Measurements from ENCODE around the gene RMND1. TPM values are rescaled to one million over a fixed set of nuclear protein-coding genes. Genes with fewer than 3 reads are reported as not detected.

The RMND1 gene
- 33.9 TPM for polyA plus RNA-seq (2013, experiment 1 of 4)
- polyA plus RNA-seq (2013, experiment 2 of 4): 34.9 TPM
- polyA plus RNA-seq (2013, experiment 3 of 4): 32.1 TPM
- 35.4 TPM for polyA plus RNA-seq (2013, experiment 4 of 4)

- WGBS, 2 experiments: 0% methylated on average over 74 of the region's 74 CpGs
Measured at GRCh38 chr6:151451950-151452749, at the start of gene RMND1. Gene RMND1 (minus strand): TSS chr6:151452126. CDS start chr6:151445811, 6,315 bp downstream.

GRCh38 chr6:151499551-151499950 lies 47.6 kb upstream of the RMND1 start:
- Histone ChIP-seq H3K27me3 (ENCODE audit: control insufficient read depth, insufficient read depth, low read length, poor library complexity, severe bottlenecking) (peaks cover 22% of the 10 kb centered on the region), H3K4me1 (ENCODE audit: control insufficient read depth, insufficient read depth, low read length) (no peaks in the 10 kb centered on the region), H3K27ac (ENCODE audit: insufficient read depth, low read depth, low read length, poor library complexity, severe bottlenecking) (no peak overlapping the region), H3K36me3 (ENCODE audit: control insufficient read depth, insufficient read depth, low read length) (no peaks in the 10 kb centered on the region), H3K9me3 (ENCODE audit: control insufficient read depth, low read length) (no peaks in the 10 kb centered on the region), H3K4me3 (ENCODE audit: insufficient read depth, low read depth, low read length) (no peak overlapping the region)
- 92 to 94% methylated on average over 5 of the region's 5 CpGs for WGBS, 2 experiments

More at GRCh38 chr6:151451950-151452749, at the start of gene RMND1:
- Histone ChIP-seq H3K27ac (ENCODE audit: insufficient read depth, low read depth, low read length, poor library complexity, severe bottlenecking) (peak within 1 kb of the TSS; percentile 90), H3K4me1 (ENCODE audit: control insufficient read depth, insufficient read depth, low read length) (peaks cover 14% of the 10 kb centered on the region), H3K36me3 (ENCODE audit: control insufficient read depth, insufficient read depth, low read length) (no peaks in the 10 kb centered on the region), H3K4me3 (ENCODE audit: insufficient read depth, low read depth, low read length) (peak within 1 kb of the TSS; percentile 96), H3K9me3 (ENCODE audit: control insufficient read depth, low read length) (no peaks in the 10 kb centered on the region), H3K27me3 (ENCODE audit: control insufficient read depth, insufficient read depth, low read length, poor library complexity, severe bottlenecking) (no peaks in the 10 kb centered on the region)

DNA sequence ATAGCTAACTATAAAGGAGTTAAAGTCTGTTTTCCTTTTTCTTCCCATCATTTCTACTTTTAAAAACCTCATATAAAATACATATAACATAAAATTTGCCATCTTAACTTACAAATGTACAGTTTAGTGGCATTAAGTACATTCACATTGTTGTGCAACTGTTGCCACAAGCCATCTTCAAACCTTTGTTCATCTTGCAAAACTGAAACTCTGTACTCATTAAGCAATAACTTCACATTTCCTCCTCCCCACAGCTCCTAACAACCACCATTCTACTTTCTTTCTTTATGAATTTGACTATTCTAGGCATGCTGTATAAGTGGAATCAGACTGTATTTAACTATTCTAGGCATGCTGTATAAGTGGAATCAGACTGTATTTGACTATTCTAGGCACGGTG lies 46.4 kb upstream of the RMND1 start:
- 93 to 100% methylated on average over 1 of the region's 1 CpG for WGBS, 2 experiments
- Histone ChIP-seq H3K27me3 (ENCODE audit: control insufficient read depth, insufficient read depth, low read length, poor library complexity, severe bottlenecking) (peaks cover 34% of the 10 kb centered on the region), H3K27ac (ENCODE audit: insufficient read depth, low read depth, low read length, poor library complexity, severe bottlenecking) (no peak overlapping the region), H3K9me3 (ENCODE audit: control insufficient read depth, low read length) (no peaks in the 10 kb centered on the region), H3K4me3 (ENCODE audit: insufficient read depth, low read depth, low read length) (no peak overlapping the region), H3K4me1 (ENCODE audit: control insufficient read depth, insufficient read depth, low read length) (no peaks in the 10 kb centered on the region), H3K36me3 (ENCODE audit: control insufficient read depth, insufficient read depth, low read length) (no peaks in the 10 kb centered on the region)

GRCh38 chr6:151497905-151498304 lies 46.0 kb upstream of the RMND1 start:
- no peaks in the 10 kb centered on the region for H3K9me3 ChIP-seq (ENCODE audit: control insufficient read depth, low read length)
- no peaks in the 10 kb centered on the region for H3K36me3 ChIP-seq (ENCODE audit: control insufficient read depth, insufficient read depth, low read length)
- peaks cover 38% of the 10 kb centered on the region for H3K27me3 ChIP-seq (ENCODE audit: control insufficient read depth, insufficient read depth, low read length, poor library complexity, severe bottlenecking)
- no peak overlapping the region for H3K27ac ChIP-seq (ENCODE audit: insufficient read depth, low read depth, low read length, poor library complexity, severe bottlenecking)
- H3K4me3 ChIP-seq (ENCODE audit: insufficient read depth, low read depth, low read length): no peak overlapping the region
- H3K4me1 ChIP-seq (ENCODE audit: control insufficient read depth, insufficient read depth, low read length): no peaks in the 10 kb centered on the region

GRCh38 chr6:151495380-151495779 lies 43.5 kb upstream of the RMND1 start:
- WGBS, 2 experiments: 87 to 90% methylated on average over 9 of the region's 9 CpGs

GRCh38 chr6:151494936-151495320 lies 43.0 kb upstream of the RMND1 start:
- peaks cover 50% of the 10 kb centered on the region for H3K27me3 ChIP-seq (ENCODE audit: control insufficient read depth, insufficient read depth, low read length, poor library complexity, severe bottlenecking)
- WGBS, 2 experiments: 66% methylated on average over 4 of the region's 4 CpGs

More at GRCh38 chr6:151495380-151495779, 43.5 kb upstream of the RMND1 start:
- H3K9me3 ChIP-seq (ENCODE audit: control insufficient read depth, low read length): no peaks in the 10 kb centered on the region
- H3K27me3 ChIP-seq (ENCODE audit: control insufficient read depth, insufficient read depth, low read length, poor library complexity, severe bottlenecking): peaks cover 50% of the 10 kb centered on the region
- H3K4me1 ChIP-seq (ENCODE audit: control insufficient read depth, insufficient read depth, low read length): no peaks in the 10 kb centered on the region
- H3K4me3 ChIP-seq (ENCODE audit: insufficient read depth, low read depth, low read length): no peak overlapping the region
- no peaks in the 10 kb centered on the region for H3K36me3 ChIP-seq (ENCODE audit: control insufficient read depth, insufficient read depth, low read length)
- H3K27ac ChIP-seq (ENCODE audit: insufficient read depth, low read depth, low read length, poor library complexity, severe bottlenecking): no peak overlapping the region

GRCh38 chr6:151494235-151494935 lies 42.5 kb upstream of the RMND1 start:
- H3K9me3 ChIP-seq (ENCODE audit: control insufficient read depth, low read length): no peaks in the 10 kb centered on the region
- WGBS, 2 experiments: 10 to 12% methylated on average over 43 of the region's 43 CpGs
- no peaks in the 10 kb centered on the region for H3K36me3 ChIP-seq (ENCODE audit: control insufficient read depth, insufficient read depth, low read length)
- peaks cover 50% of the 10 kb centered on the region for H3K27me3 ChIP-seq (ENCODE audit: control insufficient read depth, insufficient read depth, low read length, poor library complexity, severe bottlenecking)
- no peak overlapping the region for H3K27ac ChIP-seq (ENCODE audit: insufficient read depth, low read depth, low read length, poor library complexity, severe bottlenecking)
- H3K4me1 ChIP-seq (ENCODE audit: control insufficient read depth, insufficient read depth, low read length): no peaks in the 10 kb centered on the region
- peak overlapping the region; percentile 62 for H3K4me3 ChIP-seq (ENCODE audit: insufficient read depth, low read depth, low read length)

More at GRCh38 chr6:151494936-151495320, 43.0 kb upstream of the RMND1 start:
- Histone ChIP-seq H3K4me1 (ENCODE audit: control insufficient read depth, insufficient read depth, low read length) (no peaks in the 10 kb centered on the region), H3K36me3 (ENCODE audit: control insufficient read depth, insufficient read depth, low read length) (no peaks in the 10 kb centered on the region), H3K27ac (ENCODE audit: insufficient read depth, low read depth, low read length, poor library complexity, severe bottlenecking) (no peak overlapping the region), H3K4me3 (ENCODE audit: insufficient read depth, low read depth, low read length) (peak overlapping the region; percentile 62), H3K9me3 (ENCODE audit: control insufficient read depth, low read length) (no peaks in the 10 kb centered on the region)

DNA sequence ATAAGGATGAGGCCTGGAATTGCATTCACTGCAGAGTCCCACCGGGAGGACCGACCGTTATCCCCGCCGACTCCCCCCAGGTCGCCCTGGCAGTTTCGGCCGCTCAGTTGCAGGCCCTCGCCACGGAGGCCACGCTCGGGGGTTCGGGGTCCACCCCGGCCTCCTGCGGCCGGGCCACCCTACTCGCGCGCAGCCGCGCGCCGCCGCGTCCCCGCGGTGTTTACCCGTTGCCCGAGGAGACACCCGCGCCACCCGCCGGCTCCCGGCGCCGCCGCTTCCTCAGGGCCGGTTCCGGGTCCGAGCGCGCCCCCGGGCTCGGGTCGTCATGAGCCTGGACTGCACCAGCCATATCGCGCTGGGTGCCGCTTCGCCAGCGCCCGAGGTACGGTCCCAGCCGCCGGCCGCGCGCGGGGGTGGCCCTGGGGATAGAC lies 41.9 kb upstream of the RMND1 start, which contains the start of gene CCDC170:
Gene CCDC170, plus strand, starts transcription at position 214 of the 431 bp plus-strand sequence. Its CDS starts 112 bp downstream, at position 326.
- H3K27ac ChIP-seq (ENCODE audit: insufficient read depth, low read depth, low read length, poor library complexity, severe bottlenecking): no peak within 1 kb of the TSS
- 1% methylated on average over 58 of the region's 58 CpGs for WGBS, 2 experiments

GRCh38 chr6:151493161-151493803 lies 41.4 kb upstream of the RMND1 start:
- 63 to 64% methylated on average over 16 of the region's 16 CpGs for WGBS, 2 experiments

More for the DNA sequence above, 41.9 kb upstream of the RMND1 start, which contains the start of gene CCDC170:
- Histone ChIP-seq H3K4me1 (ENCODE audit: control insufficient read depth, insufficient read depth, low read length) (no peaks in the 10 kb centered on the region), H3K4me3 (ENCODE audit: insufficient read depth, low read depth, low read length) (peak within 1 kb of the TSS; percentile 62), H3K27me3 (ENCODE audit: control insufficient read depth, insufficient read depth, low read length, poor library complexity, severe bottlenecking) (peaks cover 50% of the 10 kb centered on the region), H3K36me3 (ENCODE audit: control insufficient read depth, insufficient read depth, low read length) (no peaks in the 10 kb centered on the region), H3K9me3 (ENCODE audit: control insufficient read depth, low read length) (no peaks in the 10 kb centered on the region)

More at GRCh38 chr6:151493161-151493803, 41.4 kb upstream of the RMND1 start:
- H3K4me1 ChIP-seq (ENCODE audit: control insufficient read depth, insufficient read depth, low read length): no peaks in the 10 kb centered on the region
- H3K9me3 ChIP-seq (ENCODE audit: control insufficient read depth, low read length): no peaks in the 10 kb centered on the region
- peaks cover 50% of the 10 kb centered on the region for H3K27me3 ChIP-seq (ENCODE audit: control insufficient read depth, insufficient read depth, low read length, poor library complexity, severe bottlenecking)
- peak overlapping the region; percentile 62 for H3K4me3 ChIP-seq (ENCODE audit: insufficient read depth, low read depth, low read length)
- H3K27ac ChIP-seq (ENCODE audit: insufficient read depth, low read depth, low read length, poor library complexity, severe bottlenecking): no peak overlapping the region
- no peaks in the 10 kb centered on the region for H3K36me3 ChIP-seq (ENCODE audit: control insufficient read depth, insufficient read depth, low read length)

Measured in ectodermal cell (in vitro differentiated cells).